ENCODE results near the gene GALNT9. TPM values are rescaled to one million over a fixed set of nuclear protein-coding genes. Genes with fewer than 3 reads are reported as not detected.

The GALNT9 gene
- total and polyA plus RNA-seq, 4 experiments from 2014 or later: 0.61 TPM; not detected in 3

GRCh38 chr12:132319991-132320570 is 9.3 kb downstream of the GALNT9 start:
- POLR2A ChIA-PET (ENCODE audit: partially characterized antibody): no interaction called here
- Histone ChIP-seq H3K36me3 (ENCODE audit: insufficient read depth, low read length) (no peaks in the 10 kb centered on the region), H3K4me1 (ENCODE audit: insufficient read depth, low read length) (no peaks in the 10 kb centered on the region), H3K27me3 (ENCODE audit: insufficient read depth, low read length) (no peaks in the 10 kb centered on the region), H3K9me3 (ENCODE audit: control insufficient read depth in 1 of 2, low read length in 2 of 2) (no peaks in the 10 kb centered on the region), H3K27ac (ENCODE audit: low read depth, low read length) (no peak overlapping the region), H3K4me3 (ENCODE audit: low read length in 2 of 2) (no peak overlapping the region)
- H3K27ac Mint-ChIP-seq: no peak overlapping the region
- DNase-seq: no peak
- peaks cover 0 to 12% (median 4%) of the 10 kb centered on the region in 4 donors for H3K4me1 Mint-ChIP-seq
- H3K4me3 Mint-ChIP-seq: no peak overlapping the region
- H3K27me3 Mint-ChIP-seq: peaks cover 7 to 8% of the 10 kb centered on the region in 2 donors
- H3K36me3 Mint-ChIP-seq: no peaks in the 10 kb centered on the region
- intact Hi-C loops (cut with micrococcal nuclease): no loop called here
- H3K9me3 Mint-ChIP-seq: no peaks in the 10 kb centered on the region
- CTCF ChIA-PET (ENCODE audit: partially characterized antibody): no interaction called here

GRCh38 chr12:132319359-132319950 is 9.9 kb downstream of the GALNT9 start:
- ChIA-PET CTCF (ENCODE audit: partially characterized antibody) (no interaction called here), POLR2A (ENCODE audit: partially characterized antibody) (no interaction called here)
- Mint-ChIP-seq H3K36me3 (no peaks in the 10 kb centered on the region), H3K27me3 (peaks cover 7% of the 10 kb centered on the region in 2 donors), H3K9me3 (no peaks in the 10 kb centered on the region), H3K27ac (no peak overlapping the region), H3K4me3 (no peak overlapping the region), H3K4me1 (peaks cover 0 to 12% (median 4%) of the 10 kb centered on the region in 4 donors)
- Histone ChIP-seq H3K27ac (ENCODE audit: low read depth, low read length) (no peak overlapping the region), H3K4me3 (ENCODE audit: low read length in 2 of 2) (no peak overlapping the region), H3K27me3 (ENCODE audit: insufficient read depth, low read length) (no peaks in the 10 kb centered on the region), H3K4me1 (ENCODE audit: insufficient read depth, low read length) (no peaks in the 10 kb centered on the region), H3K36me3 (ENCODE audit: insufficient read depth, low read length) (no peaks in the 10 kb centered on the region), H3K9me3 (ENCODE audit: control insufficient read depth in 1 of 2, low read length in 2 of 2) (no peaks in the 10 kb centered on the region)
- intact Hi-C loops (cut with micrococcal nuclease): no loop called here
- no peak for DNase-seq

GRCh38 chr12:132318618-132319033 is 10.8 kb downstream of the GALNT9 start:
- Mint-ChIP-seq H3K27me3 (peaks cover 7 to 9% of the 10 kb centered on the region in 2 donors), H3K27ac (no peak overlapping the region), H3K4me3 (no peak overlapping the region), H3K4me1 (peaks cover 0 to 9% (median 4%) of the 10 kb centered on the region in 4 donors), H3K36me3 (no peaks in the 10 kb centered on the region), H3K9me3 (peaks cover 0 to 3% (median 0%) of the 10 kb centered on the region in 8 donors)
- intact Hi-C loops (cut with micrococcal nuclease): no loop called here
- no peaks in the 10 kb centered on the region for H3K27me3 ChIP-seq (ENCODE audit: insufficient read depth, low read length)
- no peak overlapping the region for H3K4me3 ChIP-seq (ENCODE audit: low read length in 2 of 2)
- H3K9me3 ChIP-seq (ENCODE audit: control insufficient read depth in 1 of 2, low read length in 2 of 2): no peaks in the 10 kb centered on the region
- no peak for DNase-seq
- no peaks in the 10 kb centered on the region for H3K4me1 ChIP-seq (ENCODE audit: insufficient read depth, low read length)
- no peak overlapping the region for H3K27ac ChIP-seq (ENCODE audit: low read depth, low read length)
- no peaks in the 10 kb centered on the region for H3K36me3 ChIP-seq (ENCODE audit: insufficient read depth, low read length)
- ChIA-PET CTCF (ENCODE audit: partially characterized antibody) (no interaction called here), POLR2A (ENCODE audit: partially characterized antibody) (no interaction called here)

- DNase-seq: no peak
- Mint-ChIP-seq H3K27ac (no peak overlapping the region), H3K4me1 (peaks cover 0 to 4% (median 1%) of the 10 kb centered on the region in 4 donors), H3K4me3 (no peak overlapping the region), H3K9me3 (peaks cover 0 to 3% (median 0%) of the 10 kb centered on the region in 8 donors), H3K27me3 (peaks cover 7 to 9% of the 10 kb centered on the region in 2 donors), H3K36me3 (no peaks in the 10 kb centered on the region)
- Histone ChIP-seq H3K9me3 (ENCODE audit: control insufficient read depth in 1 of 2, low read length in 2 of 2) (no peaks in the 10 kb centered on the region), H3K27me3 (ENCODE audit: insufficient read depth, low read length) (no peaks in the 10 kb centered on the region), H3K4me3 (ENCODE audit: low read length in 2 of 2) (no peak overlapping the region), H3K4me1 (ENCODE audit: insufficient read depth, low read length) (no peaks in the 10 kb centered on the region), H3K36me3 (ENCODE audit: insufficient read depth, low read length) (no peaks in the 10 kb centered on the region), H3K27ac (ENCODE audit: low read depth, low read length) (no peak overlapping the region)
- intact Hi-C loops (cut with micrococcal nuclease): no loop called here
- ChIA-PET POLR2A (ENCODE audit: partially characterized antibody) (no interaction called here), CTCF (ENCODE audit: partially characterized antibody) (no interaction called here)
Observed at GRCh38 chr12:132318135-132318534, 11.3 kb downstream of the GALNT9 start.

GRCh38 chr12:132317233-132317938 is 12.0 kb downstream of the GALNT9 start:
- no peak overlapping the region for H3K27ac ChIP-seq (ENCODE audit: low read depth, low read length)
- peaks cover 0 to under 1% of the 10 kb centered on the region in 2 donors for H3K9me3 ChIP-seq (ENCODE audit: control insufficient read depth in 1 of 2, low read length in 2 of 2)
- Mint-ChIP-seq H3K36me3 (peaks cover 0 to 1% of the 10 kb centered on the region in 2 donors), H3K27ac (no peak overlapping the region), H3K4me3 (no peak overlapping the region), H3K27me3 (peaks cover 7 to 9% of the 10 kb centered on the region in 2 donors), H3K4me1 (no peaks in the 10 kb centered on the region), H3K9me3 (peaks cover 0 to 8% (median 3%) of the 10 kb centered on the region in 8 donors)
- no peaks in the 10 kb centered on the region for H3K4me1 ChIP-seq (ENCODE audit: insufficient read depth, low read length)
- intact Hi-C loops (cut with micrococcal nuclease): no loop called here
- DNase-seq: no peak
- CTCF ChIA-PET (ENCODE audit: partially characterized antibody): no interaction called here
- H3K4me3 ChIP-seq (ENCODE audit: low read length in 2 of 2): no peak overlapping the region
- POLR2A ChIA-PET (ENCODE audit: partially characterized antibody): no interaction called here
- H3K36me3 ChIP-seq (ENCODE audit: insufficient read depth, low read length): no peaks in the 10 kb centered on the region
- no peaks in the 10 kb centered on the region for H3K27me3 ChIP-seq (ENCODE audit: insufficient read depth, low read length)

GRCh38 chr12:132316497-132317232 is 12.7 kb downstream of the GALNT9 start:
- ChIA-PET CTCF (ENCODE audit: partially characterized antibody) (no interaction called here), POLR2A (ENCODE audit: partially characterized antibody) (no interaction called here)
- DNase-seq: no peak
- Mint-ChIP-seq H3K9me3 (peaks cover 0 to 14% (median 8%) of the 10 kb centered on the region in 8 donors), H3K4me1 (no peaks in the 10 kb centered on the region), H3K4me3 (no peak overlapping the region), H3K27me3 (peaks cover 7% of the 10 kb centered on the region in 2 donors), H3K36me3 (peaks cover 0 to 1% of the 10 kb centered on the region in 2 donors), H3K27ac (no peak overlapping the region)
- intact Hi-C loops (cut with micrococcal nuclease): no loop called here
- Histone ChIP-seq H3K9me3 (ENCODE audit: control insufficient read depth in 1 of 2, low read length in 2 of 2) (peaks cover 0 to 5% of the 10 kb centered on the region in 2 donors), H3K4me1 (ENCODE audit: insufficient read depth, low read length) (no peaks in the 10 kb centered on the region), H3K4me3 (ENCODE audit: low read length in 2 of 2) (no peak overlapping the region), H3K27ac (ENCODE audit: low read depth, low read length) (no peak overlapping the region), H3K27me3 (ENCODE audit: insufficient read depth, low read length) (no peaks in the 10 kb centered on the region), H3K36me3 (ENCODE audit: insufficient read depth, low read length) (no peaks in the 10 kb centered on the region)

GRCh38 chr12:132315951-132316350 is 13.4 kb downstream of the GALNT9 start:
- intact Hi-C loops (cut with micrococcal nuclease): no loop called here
- ChIA-PET CTCF (ENCODE audit: partially characterized antibody) (no interaction called here), POLR2A (ENCODE audit: partially characterized antibody) (no interaction called here)
- Mint-ChIP-seq H3K36me3 (peaks cover 0 to 1% of the 10 kb centered on the region in 2 donors), H3K27me3 (peaks cover 6 to 7% of the 10 kb centered on the region in 2 donors), H3K4me1 (no peaks in the 10 kb centered on the region), H3K27ac (no peak overlapping the region), H3K4me3 (no peak overlapping the region), H3K9me3 (peaks cover 0 to 21% (median 15%) of the 10 kb centered on the region in 8 donors)
- H3K36me3 ChIP-seq (ENCODE audit: insufficient read depth, low read length): no peaks in the 10 kb centered on the region
- H3K27ac ChIP-seq (ENCODE audit: low read depth, low read length): no peak overlapping the region
- no peaks in the 10 kb centered on the region for H3K27me3 ChIP-seq (ENCODE audit: insufficient read depth, low read length)
- DNase-seq: no peak
- no peak overlapping the region for H3K4me3 ChIP-seq (ENCODE audit: low read length in 2 of 2)
- no peaks in the 10 kb centered on the region for H3K4me1 ChIP-seq (ENCODE audit: insufficient read depth, low read length)
- peaks cover 0 to 5% of the 10 kb centered on the region in 2 donors for H3K9me3 ChIP-seq (ENCODE audit: control insufficient read depth in 1 of 2, low read length in 2 of 2)

Data from CD4-positive, alpha-beta memory T cell (primary cell).